Choroid plexus epithelial cell (primary cell): ENCODE results near the gene LAMB2.
A peak's percentile ranks its signal among the peaks of the same experiment; 100 is the strongest.

Experiments
- DNase-seq: peaks from one replicate; pipeline ENCODE4 v3.0.0-alpha.2; 2010; ENCODE audit warnings: low read depth
- H3K4me3 ChIP-seq: 2 replicates; pipeline ENCODE4 v1.5.1; 2011; ENCODE audit warnings: low read depth, mild to moderate bottlenecking, control low read depth, low read length, moderate library complexity
- TF ChIP-seq, protein P1 (sequence below): conservative IDR thresholded peaks from 2 replicates; pipeline ENCODE4 v1.5.1; 2011; ENCODE audit warnings: low read depth, mild to moderate bottlenecking, control low read depth, inconsistent platforms, low read length, moderate library complexity

The LAMB2 gene

DNA sequence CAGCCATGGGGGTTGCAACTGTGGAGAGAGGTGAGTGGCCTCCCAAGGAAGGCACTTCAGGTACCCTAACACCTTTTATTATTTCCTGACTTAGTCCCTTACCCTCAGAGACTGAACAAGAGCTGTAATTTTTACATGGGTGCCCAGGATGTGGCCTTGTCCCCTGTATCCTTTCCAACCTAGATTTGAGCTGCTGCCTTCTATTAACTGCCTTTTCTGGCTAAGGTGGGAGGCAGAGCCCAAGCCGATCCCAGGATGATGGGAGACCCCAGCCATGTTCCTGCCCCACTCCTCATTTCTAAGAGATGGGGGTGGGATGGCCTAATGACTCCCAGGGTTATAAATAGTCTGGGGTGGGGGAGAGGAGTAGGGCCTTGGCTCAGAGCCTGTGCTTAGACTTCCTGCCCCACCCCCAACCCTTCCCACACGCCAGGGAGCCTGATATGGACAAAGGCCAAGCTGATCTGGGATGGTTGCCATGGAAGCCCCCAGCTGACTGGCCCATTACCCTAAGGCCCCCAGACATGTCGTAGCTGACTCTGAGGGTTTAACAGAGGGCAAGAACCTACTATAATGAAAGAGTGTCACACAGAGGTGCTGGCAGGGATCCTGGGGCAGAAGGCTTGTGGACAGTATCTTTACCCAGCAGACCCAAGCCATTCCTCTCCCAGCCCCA is 40.4 kb upstream of the LAMB2 start:
- TF ChIP-seq, protein P1, sequence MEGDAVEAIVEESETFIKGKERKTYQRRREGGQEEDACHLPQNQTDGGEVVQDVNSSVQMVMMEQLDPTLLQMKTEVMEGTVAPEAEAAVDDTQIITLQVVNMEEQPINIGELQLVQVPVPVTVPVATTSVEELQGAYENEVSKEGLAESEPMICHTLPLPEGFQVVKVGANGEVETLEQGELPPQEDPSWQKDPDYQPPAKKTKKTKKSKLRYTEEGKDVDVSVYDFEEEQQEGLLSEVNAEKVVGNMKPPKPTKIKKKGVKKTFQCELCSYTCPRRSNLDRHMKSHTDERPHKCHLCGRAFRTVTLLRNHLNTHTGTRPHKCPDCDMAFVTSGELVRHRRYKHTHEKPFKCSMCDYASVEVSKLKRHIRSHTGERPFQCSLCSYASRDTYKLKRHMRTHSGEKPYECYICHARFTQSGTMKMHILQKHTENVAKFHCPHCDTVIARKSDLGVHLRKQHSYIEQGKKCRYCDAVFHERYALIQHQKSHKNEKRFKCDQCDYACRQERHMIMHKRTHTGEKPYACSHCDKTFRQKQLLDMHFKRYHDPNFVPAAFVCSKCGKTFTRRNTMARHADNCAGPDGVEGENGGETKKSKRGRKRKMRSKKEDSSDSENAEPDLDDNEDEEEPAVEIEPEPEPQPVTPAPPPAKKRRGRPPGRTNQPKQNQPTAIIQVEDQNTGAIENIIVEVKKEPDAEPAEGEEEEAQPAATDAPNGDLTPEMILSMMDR: no peak

DNA sequence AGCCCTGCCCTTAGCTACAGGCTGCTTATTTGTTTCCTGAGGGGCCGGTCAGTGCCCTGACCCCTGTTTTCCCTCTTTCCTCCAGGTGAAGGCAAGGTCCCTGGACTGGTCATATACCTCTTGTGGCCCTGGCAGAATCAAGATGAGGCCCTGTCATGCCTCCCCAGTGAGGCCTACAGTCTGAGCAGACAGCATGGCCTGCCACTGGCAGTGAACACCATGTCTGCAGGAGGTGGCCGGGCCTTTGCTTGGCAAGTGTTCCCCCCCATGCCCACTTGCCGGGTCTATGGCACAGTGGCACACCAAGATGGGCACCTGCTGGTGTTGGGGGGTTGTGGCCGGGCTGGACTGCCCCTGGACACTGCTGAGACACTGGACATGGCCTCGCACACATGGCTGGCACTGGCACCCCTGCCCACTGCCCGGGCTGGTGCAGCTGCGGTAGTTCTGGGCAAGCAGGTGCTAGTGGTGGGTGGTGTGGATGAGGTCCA is 39.7 kb upstream of the LAMB2 start:
- H3K4me3 ChIP-seq: peak overlapping the region; percentile 79

More for the DNA sequence above, 40.4 kb upstream of the LAMB2 start:
- peak; percentile 54 for DNase-seq
- no peak overlapping the region for H3K4me3 ChIP-seq

DNA sequence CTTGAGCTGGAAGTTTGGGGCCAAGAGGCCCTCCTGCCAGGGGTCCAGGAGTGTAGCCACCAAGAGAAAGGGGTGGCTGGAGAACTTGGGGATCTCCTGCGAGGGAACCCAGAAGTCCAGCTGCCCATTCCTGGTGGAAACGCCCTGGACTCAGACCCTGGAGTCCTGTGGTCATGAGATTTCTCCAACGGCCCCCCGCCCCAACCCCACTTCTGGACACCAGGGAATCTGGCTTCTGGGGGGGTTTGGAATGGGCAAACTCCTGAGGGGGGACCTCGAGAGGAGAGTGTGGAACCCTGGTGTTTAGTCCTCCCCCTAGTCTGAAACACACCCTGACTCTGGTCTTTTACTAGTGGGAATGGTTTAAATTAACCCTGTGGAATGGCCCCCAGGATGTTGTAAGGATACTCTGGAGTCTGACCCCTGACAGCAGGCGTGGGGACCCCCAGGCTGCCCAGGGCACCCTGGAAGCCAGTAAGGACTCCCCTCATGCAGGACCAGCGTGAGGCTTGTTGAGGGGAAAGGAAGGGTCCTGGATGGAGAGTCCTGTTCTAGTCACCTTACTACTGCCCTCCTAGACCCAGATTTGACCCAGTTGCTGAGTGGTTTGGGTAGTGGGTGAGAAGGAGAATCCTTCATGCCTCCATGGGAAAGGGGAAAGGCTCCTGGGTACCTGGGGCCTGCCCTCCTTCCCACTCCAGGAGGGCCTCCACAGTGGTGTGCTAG is 39.1 kb upstream of the LAMB2 start:
- no peak for DNase-seq
- TF ChIP-seq, protein P1: no peak
- peak overlapping the region; percentile 79 for H3K4me3 ChIP-seq

More for the DNA sequence above, 39.7 kb upstream of the LAMB2 start:
- TF ChIP-seq, protein P1: no peak
- no peak for DNase-seq

DNA sequence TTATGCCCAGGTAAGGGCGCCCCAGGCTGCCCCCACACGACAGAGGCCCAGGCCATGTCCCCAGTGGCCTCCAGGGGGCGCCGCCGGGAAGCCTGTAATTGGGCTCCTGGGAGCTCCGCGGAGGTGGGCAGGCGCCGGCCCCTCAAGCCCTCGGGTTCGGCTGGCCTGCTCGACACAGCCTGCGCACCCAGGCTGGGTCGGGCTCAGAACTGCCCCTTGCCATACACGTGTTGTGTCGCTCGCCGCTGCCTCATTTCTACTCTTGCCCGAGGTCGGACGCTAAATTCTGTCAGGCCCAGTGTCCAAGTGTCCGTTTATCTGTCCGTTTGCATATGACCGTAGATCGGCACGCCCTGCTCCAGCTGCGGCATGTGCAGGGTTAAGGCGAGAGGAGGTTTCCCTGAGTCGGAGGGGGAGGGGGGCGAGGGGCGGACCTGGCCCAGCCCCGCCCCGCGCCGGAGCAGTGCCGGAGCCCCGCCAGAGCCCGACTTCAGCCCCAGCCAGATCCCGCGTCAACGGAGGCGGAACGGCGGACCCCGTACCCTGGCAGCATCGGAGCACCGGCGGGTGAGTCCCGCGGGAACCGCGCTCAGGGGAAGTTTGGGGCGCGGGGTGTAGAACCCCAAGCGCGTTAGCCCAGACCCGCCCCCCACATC is 38.4 kb upstream of the LAMB2 start, which contains the start of gene KLHDC8B:
KLHDC8B (plus strand) TSS at position 480 of the 656 bp plus-strand sequence. CDS start 1,172 bp downstream, outside the sequence.
- DNase-seq: peak; percentile 91
- TF ChIP-seq, protein P1: peak; percentile 90
- H3K4me3 ChIP-seq: peak within 1 kb of the TSS; percentile 79

DNA sequence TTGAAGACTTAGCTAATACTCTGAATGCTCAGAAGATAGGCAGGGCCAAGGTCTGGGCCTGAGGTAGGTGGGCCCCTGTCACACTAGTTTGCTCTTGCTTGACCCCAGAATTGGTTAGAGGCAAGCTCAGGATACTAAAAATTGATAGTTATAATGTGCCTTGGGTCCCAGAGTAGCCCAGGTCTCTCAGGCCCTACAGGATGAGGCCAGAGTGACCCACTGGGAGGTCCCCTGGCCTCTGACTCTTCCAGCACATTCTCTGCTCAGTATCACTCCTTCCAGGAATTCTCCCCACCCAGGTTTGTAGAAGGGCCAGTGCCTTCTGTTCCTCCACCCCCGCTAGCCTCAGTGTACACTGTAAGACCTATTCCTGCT is 37.9 kb upstream of the LAMB2 start:
- peak overlapping the region; percentile 79 for H3K4me3 ChIP-seq
- DNase-seq: no peak
- TF ChIP-seq, protein P1: no peak

DNA sequence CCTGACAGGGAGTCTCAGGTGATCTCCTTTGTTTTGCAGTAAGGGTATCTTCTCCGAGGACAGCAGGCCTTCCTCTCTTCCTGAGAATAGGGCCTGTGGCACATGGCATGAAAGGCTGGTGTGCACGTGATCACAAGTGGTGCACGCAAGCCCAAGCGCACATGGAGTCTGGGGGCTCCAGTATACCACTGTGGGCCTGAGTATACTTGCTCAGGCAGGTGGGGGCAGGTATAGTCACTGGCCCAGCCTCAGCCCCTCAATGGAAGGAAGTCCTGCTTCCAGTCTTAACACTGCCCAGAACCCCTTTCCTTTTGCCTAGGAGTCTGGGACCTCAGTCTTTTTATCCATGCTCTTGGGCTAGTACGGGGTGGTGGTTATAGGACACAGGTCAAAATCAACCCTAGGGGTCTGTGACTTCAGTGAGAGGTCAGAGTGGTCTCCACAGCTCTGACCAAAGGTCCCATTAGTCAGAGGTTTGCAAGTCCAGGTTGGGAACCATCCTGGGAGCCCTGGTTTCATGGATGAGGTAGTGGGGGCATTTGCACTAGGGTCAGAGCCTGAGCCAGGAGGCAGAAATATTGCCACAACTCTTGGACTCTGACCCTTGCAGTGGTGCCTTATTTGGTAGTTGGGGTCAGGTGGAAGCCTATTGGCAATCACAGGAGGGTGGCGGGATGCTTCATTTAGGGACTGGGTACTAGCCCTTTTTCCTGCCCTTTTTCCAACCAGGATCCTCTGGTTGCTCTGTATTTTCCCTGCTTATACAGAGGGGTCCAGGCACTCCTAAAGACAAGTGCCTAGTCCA is 34.1 kb upstream of the LAMB2 start:
- TF ChIP-seq, protein P1: no peak
- no peak for DNase-seq
- peak overlapping the region; percentile 89 for H3K4me3 ChIP-seq
